ENCODE results near the gene ZDHHC7. TPM values are rescaled to one million over a fixed set of nuclear protein-coding genes. Genes with fewer than 3 reads are reported as not detected.
A peak's percentile ranks its signal among the peaks of the same experiment; 100 is the strongest.

The ZDHHC7 gene
- total and polyA plus RNA-seq, 9 of the 15 experiments (the other 6 are each of a cell fraction or from before 2014, with no cell fraction given): 1.7 to 49.7 (median 37.4) TPM

DNA sequence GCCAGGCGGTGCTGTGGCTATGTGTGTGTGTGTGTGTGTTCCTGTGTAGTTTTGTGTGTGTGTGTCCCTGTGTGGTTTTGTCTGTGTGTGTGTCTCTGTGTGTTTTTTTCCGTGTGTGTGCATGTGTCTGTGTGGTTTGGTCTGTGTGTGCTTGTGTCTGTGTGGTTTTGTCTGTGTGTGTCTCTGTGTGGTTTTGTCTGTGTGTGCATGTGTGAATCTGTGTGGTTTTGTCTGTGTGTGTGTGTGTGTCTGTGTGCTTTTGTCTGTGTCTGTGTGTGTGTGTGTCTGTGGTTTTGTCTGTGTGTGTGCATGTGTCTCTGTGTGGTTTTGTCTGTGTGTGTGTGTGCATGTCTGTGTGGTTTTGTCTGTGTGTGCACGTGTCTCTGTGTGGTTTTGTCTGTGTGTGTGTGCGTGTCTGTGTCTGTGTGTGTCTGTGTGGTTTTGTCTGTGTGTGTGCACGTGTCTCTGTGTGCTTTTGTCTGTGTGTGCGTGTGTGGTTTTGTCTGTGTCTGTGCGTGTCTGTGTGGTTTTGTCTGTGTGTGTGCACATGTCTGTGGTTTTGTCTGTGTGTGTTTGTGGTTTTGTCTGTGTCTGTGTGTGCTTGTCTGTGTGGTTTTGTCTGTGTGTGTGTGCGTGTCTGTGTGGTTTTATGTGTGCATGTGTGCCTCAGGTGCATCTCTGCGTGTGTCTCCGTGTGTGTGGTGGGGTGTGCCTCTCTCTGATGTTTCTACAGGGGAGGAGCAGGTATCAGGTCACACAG is 62.3 kb downstream of the ZDHHC7 start (continued):
- no peak for TF ChIP-seq ZBTB8A (IDR thresholded peaks at IDR 0.05; ENCODE audit: partially characterized antibody)
- TF ChIP-seq, protein P1, sequence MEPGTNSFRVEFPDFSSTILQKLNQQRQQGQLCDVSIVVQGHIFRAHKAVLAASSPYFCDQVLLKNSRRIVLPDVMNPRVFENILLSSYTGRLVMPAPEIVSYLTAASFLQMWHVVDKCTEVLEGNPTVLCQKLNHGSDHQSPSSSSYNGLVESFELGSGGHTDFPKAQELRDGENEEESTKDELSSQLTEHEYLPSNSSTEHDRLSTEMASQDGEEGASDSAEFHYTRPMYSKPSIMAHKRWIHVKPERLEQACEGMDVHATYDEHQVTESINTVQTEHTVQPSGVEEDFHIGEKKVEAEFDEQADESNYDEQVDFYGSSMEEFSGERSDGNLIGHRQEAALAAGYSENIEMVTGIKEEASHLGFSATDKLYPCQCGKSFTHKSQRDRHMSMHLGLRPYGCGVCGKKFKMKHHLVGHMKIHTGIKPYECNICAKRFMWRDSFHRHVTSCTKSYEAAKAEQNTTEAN (CRISPR knock-in tag; IDR thresholded peaks at IDR 0.05): no peak
- TF ChIP-seq, protein P2, sequence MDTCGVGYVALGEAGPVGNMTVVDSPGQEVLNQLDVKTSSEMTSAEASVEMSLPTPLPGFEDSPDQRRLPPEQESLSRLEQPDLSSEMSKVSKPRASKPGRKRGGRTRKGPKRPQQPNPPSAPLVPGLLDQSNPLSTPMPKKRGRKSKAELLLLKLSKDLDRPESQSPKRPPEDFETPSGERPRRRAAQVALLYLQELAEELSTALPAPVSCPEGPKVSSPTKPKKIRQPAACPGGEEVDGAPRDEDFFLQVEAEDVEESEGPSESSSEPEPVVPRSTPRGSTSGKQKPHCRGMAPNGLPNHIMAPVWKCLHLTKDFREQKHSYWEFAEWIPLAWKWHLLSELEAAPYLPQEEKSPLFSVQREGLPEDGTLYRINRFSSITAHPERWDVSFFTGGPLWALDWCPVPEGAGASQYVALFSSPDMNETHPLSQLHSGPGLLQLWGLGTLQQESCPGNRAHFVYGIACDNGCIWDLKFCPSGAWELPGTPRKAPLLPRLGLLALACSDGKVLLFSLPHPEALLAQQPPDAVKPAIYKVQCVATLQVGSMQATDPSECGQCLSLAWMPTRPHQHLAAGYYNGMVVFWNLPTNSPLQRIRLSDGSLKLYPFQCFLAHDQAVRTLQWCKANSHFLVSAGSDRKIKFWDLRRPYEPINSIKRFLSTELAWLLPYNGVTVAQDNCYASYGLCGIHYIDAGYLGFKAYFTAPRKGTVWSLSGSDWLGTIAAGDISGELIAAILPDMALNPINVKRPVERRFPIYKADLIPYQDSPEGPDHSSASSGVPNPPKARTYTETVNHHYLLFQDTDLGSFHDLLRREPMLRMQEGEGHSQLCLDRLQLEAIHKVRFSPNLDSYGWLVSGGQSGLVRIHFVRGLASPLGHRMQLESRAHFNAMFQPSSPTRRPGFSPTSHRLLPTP (IDR thresholded peaks at IDR 0.05; ENCODE audit: borderline replicate concordance, extremely low read depth, insufficient read length): no peak
- no peak for TF ChIP-seq GTF2E2 (tag; IDR thresholded peaks at IDR 0.05)
- TF ChIP-seq GTF2F1 (IDR thresholded peaks at IDR 0.05; ENCODE audit: low read depth, low read length): no peak
- TF ChIP-seq, protein P3, sequence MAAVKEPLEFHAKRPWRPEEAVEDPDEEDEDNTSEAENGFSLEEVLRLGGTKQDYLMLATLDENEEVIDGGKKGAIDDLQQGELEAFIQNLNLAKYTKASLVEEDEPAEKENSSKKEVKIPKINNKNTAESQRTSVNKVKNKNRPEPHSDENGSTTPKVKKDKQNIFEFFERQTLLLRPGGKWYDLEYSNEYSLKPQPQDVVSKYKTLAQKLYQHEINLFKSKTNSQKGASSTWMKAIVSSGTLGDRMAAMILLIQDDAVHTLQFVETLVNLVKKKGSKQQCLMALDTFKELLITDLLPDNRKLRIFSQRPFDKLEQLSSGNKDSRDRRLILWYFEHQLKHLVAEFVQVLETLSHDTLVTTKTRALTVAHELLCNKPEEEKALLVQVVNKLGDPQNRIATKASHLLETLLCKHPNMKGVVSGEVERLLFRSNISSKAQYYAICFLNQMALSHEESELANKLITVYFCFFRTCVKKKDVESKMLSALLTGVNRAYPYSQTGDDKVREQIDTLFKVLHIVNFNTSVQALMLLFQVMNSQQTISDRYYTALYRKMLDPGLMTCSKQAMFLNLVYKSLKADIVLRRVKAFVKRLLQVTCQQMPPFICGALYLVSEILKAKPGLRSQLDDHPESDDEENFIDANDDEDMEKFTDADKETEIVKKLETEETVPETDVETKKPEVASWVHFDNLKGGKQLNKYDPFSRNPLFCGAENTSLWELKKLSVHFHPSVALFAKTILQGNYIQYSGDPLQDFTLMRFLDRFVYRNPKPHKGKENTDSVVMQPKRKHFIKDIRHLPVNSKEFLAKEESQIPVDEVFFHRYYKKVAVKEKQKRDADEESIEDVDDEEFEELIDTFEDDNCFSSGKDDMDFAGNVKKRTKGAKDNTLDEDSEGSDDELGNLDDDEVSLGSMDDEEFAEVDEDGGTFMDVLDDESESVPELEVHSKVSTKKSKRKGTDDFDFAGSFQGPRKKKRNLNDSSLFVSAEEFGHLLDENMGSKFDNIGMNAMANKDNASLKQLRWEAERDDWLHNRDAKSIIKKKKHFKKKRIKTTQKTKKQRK (IDR thresholded peaks at IDR 0.05; ENCODE audit: borderline replicate concordance, low read depth, low read length): no peak
- TF ChIP-seq, protein P4, sequence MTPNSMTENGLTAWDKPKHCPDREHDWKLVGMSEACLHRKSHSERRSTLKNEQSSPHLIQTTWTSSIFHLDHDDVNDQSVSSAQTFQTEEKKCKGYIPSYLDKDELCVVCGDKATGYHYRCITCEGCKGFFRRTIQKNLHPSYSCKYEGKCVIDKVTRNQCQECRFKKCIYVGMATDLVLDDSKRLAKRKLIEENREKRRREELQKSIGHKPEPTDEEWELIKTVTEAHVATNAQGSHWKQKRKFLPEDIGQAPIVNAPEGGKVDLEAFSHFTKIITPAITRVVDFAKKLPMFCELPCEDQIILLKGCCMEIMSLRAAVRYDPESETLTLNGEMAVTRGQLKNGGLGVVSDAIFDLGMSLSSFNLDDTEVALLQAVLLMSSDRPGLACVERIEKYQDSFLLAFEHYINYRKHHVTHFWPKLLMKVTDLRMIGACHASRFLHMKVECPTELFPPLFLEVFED (CRISPR knock-in tag; conservative IDR thresholded peaks at IDR 0.05): 0 out of 2 replicates have a peak, but pooled peaks have one; percentile 16
- no peak for TF ChIP-seq RBM22 (IDR thresholded peaks at IDR 0.05; ENCODE audit: low read depth, low read length, poor library complexity, severe bottlenecking)
- no peak for TF ChIP-seq BCL6 (CRISPR knock-in tag; IDR thresholded peaks at IDR 0.05)
- TF ChIP-seq, protein P5, sequence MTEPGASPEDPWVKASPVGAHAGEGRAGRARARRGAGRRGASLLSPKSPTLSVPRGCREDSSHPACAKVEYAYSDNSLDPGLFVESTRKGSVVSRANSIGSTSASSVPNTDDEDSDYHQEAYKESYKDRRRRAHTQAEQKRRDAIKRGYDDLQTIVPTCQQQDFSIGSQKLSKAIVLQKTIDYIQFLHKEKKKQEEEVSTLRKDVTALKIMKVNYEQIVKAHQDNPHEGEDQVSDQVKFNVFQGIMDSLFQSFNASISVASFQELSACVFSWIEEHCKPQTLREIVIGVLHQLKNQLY (CRISPR knock-in tag; conservative IDR thresholded peaks at IDR 0.05): no peak
- TF ChIP-seq, protein P6, sequence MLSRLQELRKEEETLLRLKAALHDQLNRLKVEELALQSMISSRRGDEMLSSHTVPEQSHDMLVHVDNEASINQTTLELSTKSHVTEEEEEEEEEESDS (CRISPR knock-in tag; IDR thresholded peaks at IDR 0.05): no peak
- no peak for TF ChIP-seq ZC3H8 (IDR thresholded peaks at IDR 0.05)
- TF ChIP-seq ZNF24 (IDR thresholded peaks at IDR 0.05): no peak
- TF ChIP-seq BRCA1 (IDR thresholded peaks at IDR 0.05): no peak
- TF ChIP-seq BRCA1 (CRISPR knock-in tag; IDR thresholded peaks at IDR 0.05): no peak
- no peak for TF ChIP-seq PCBP2 (IDR thresholded peaks at IDR 0.05; ENCODE audit: low read depth, low read length, poor library complexity, severe bottlenecking)
- TF ChIP-seq DNMT1 (IDR thresholded peaks at IDR 0.05): no peak

Measured in K562 (cell line).